Mucosa of descending colon (tissue), 3 donors: ENCODE results near the gene FMN1. TPM values are rescaled to one million over a fixed set of nuclear protein-coding genes. Genes with fewer than 3 reads are reported as not detected.
"Not testable (repeated sequence)": the region's sequence is repeated elsewhere in the genome, so short reads cannot be mapped to it uniquely, and the experiment has no call there.

ENCODE experiments used
- ATAC-seq: fragments of 200-7000 bp; cut with Tn5 transposase; one replicate; pipeline ENCODE4 v1.9.1; 2020; ENCODE audit warnings: mild to moderate bottlenecking, moderate library complexity
- DNase-seq, 3 donors: peaks; one replicate each; pipeline ENCODE4 v3.0.0-alpha.2; 2020
- H3K36me3 ChIP-seq: fragments of 200-600 bp; one replicate; pipeline ENCODE4 v1.8.0; 2021; ENCODE audit warnings: low read depth, mild to moderate bottlenecking
- H3K4me1 ChIP-seq: fragments of 200-600 bp; one replicate; pipeline ENCODE4 v1.8.0; 2021; ENCODE audit warnings: low read depth, mild to moderate bottlenecking
- H3K4me3 ChIP-seq: fragments of 200-600 bp; one replicate; pipeline ENCODE4 v1.8.0; 2021; ENCODE audit warnings: mild to moderate bottlenecking
- H3K9me3 ChIP-seq: fragments of 200-600 bp; one replicate; pipeline ENCODE4 v1.8.0; 2021; ENCODE audit warnings: mild to moderate bottlenecking
- intact Hi-C, 2 donors: fragments of 100-400 bp; cut with DNase I in 1 of 2; cut with micrococcal nuclease in 1 of 2; formaldehyde crosslinking; loops; one replicate each; pipeline versions ENCODE4 v1.11.0 to v1.11.1; 2022; cut with DNase I, micrococcal nuclease
- total RNA-seq, 3 donors: library from RNA; stranded (reverse); fragmentation: NEBNext Ultra II Directional in 2 of 3; extraction: Animal tissue kit (Norgen Biotek cat#: 25700) in 2 of 3; gene quantifications; one replicate each; pipeline versions ENCODE4 v1.2.1 to v1.2.4, GENCODE V29; 2021 to 2023
- TF ChIP-seq, protein P1 (sequence below): fragments of 200-600 bp; IDR thresholded peaks from one replicate; pipeline ENCODE4 v1.8.0; 2022; ENCODE audit warnings: antibody characterized with exemption, mild to moderate bottlenecking
- donor health status: DM: no; HTN: no; CAD: no; lungs with moderate emphysema.
- donor health status: DM: no; HTN: no; CAD: no.
- donor health status: DM: no; HTN: yes; CAD: no.

FMN1 gene
- total RNA-seq, 3 donors from 2014 or later = 30.8 to 65.1 (median 43.4) TPM

GRCh38 chr15:32852771-32853170 lies 341.7 kb downstream of the FMN1 start:
- intact Hi-C loops = no loop called here
- TF ChIP-seq, protein P1, sequence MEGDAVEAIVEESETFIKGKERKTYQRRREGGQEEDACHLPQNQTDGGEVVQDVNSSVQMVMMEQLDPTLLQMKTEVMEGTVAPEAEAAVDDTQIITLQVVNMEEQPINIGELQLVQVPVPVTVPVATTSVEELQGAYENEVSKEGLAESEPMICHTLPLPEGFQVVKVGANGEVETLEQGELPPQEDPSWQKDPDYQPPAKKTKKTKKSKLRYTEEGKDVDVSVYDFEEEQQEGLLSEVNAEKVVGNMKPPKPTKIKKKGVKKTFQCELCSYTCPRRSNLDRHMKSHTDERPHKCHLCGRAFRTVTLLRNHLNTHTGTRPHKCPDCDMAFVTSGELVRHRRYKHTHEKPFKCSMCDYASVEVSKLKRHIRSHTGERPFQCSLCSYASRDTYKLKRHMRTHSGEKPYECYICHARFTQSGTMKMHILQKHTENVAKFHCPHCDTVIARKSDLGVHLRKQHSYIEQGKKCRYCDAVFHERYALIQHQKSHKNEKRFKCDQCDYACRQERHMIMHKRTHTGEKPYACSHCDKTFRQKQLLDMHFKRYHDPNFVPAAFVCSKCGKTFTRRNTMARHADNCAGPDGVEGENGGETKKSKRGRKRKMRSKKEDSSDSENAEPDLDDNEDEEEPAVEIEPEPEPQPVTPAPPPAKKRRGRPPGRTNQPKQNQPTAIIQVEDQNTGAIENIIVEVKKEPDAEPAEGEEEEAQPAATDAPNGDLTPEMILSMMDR = no peak
- H3K4me3 ChIP-seq = no peak overlapping the region
- H3K36me3 ChIP-seq = no peaks in the 10 kb centered on the region
- no peaks in the 10 kb centered on the region for H3K9me3 ChIP-seq
- H3K4me1 ChIP-seq = no peaks in the 10 kb centered on the region
- no peak for DNase-seq
- ATAC-seq = no peak

DNA sequence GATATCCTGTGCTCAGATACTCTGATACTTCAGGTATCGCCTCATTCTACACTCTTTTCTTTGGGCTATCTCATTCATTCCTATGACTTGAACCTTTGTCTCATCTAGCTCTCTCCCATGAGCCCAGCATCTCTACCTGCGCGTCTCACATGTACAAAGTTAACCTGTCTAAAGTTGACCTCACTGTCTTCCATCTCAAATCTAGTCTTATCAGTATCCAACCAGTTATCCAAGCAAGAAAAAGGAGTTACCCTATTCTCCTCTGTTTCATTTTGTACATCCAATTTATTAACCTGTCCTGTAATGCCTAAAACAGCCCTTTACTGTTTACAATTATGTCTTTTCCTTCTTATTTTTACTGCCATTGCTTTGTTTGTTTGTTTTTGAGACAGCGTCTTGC lies 342.5 kb downstream of the FMN1 start:
- no peaks in the 10 kb centered on the region for H3K9me3 ChIP-seq
- intact Hi-C loops = no loop called here
- no peak overlapping the region for H3K4me3 ChIP-seq
- TF ChIP-seq, protein P1 = no peak
- DNase-seq (no peak), ATAC-seq (no peak)
- H3K36me3 ChIP-seq = no peaks in the 10 kb centered on the region
- H3K4me1 ChIP-seq = no peaks in the 10 kb centered on the region

DNA sequence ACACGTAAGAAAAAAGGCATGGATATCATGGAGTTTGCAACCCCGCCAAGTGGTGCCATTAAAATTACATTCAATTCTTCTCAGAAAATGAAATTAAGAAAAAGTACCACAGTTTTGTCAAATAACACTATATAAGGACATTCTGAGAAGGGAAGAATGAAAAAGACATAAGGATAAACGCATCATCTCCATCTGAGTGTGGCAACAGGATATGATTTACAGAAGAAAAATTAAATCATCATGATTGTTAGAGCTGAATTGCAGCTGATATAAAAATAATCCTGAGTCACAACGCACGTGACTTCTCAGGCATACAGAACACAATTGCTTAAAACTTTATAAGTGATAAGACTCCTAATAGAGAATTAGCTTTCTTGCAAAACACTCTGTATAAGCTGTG lies 342.9 kb downstream of the FMN1 start:
- no peaks in the 10 kb centered on the region for H3K36me3 ChIP-seq
- TF ChIP-seq, protein P1 = no peak
- ATAC-seq (no peak), DNase-seq (no peak)
- no peaks in the 10 kb centered on the region for H3K4me1 ChIP-seq
- H3K9me3 ChIP-seq = no peaks in the 10 kb centered on the region
- H3K4me3 ChIP-seq = no peak overlapping the region
- intact Hi-C loops = no loop called here

- no peak overlapping the region for H3K4me3 ChIP-seq
- no peaks in the 10 kb centered on the region for H3K36me3 ChIP-seq
- DNase-seq = no peak
- no peaks in the 10 kb centered on the region for H3K9me3 ChIP-seq
- intact Hi-C loops = loop anchor here in 1 of 2 donors (10.0 kb wide), 1 partner anchor 95 kb away; no protein-coding TSS in a partner anchor
- H3K4me1 ChIP-seq = no peaks in the 10 kb centered on the region
- TF ChIP-seq, protein P1 = no peak
- no peak for ATAC-seq
These were observed 344.5 kb downstream of the FMN1 start for GRCh38 chr15:32849769-32850668.

GRCh38 chr15:32846671-32847070 lies 347.8 kb downstream of the FMN1 start:
- DNase-seq, ATAC-seq, H3K9me3 ChIP-seq, H3K4me3 ChIP-seq, H3K4me1 ChIP-seq, H3K36me3 ChIP-seq: not testable (repeated sequence)
- intact Hi-C loops = loop anchor here in 1 of 2 donors (10.0 kb wide), 1 partner anchor 98 kb away; no protein-coding TSS in a partner anchor

- H3K4me1 ChIP-seq = no peaks in the 10 kb centered on the region
- TF ChIP-seq, protein P1 = no peak
- intact Hi-C loops = loop anchor here (5.0 to 10.0 kb wide), 2 partner anchors 101 to 187 kb away; no protein-coding TSS in a partner anchor
- no peaks in the 10 kb centered on the region for H3K9me3 ChIP-seq
- no peak for ATAC-seq
- no peaks in the 10 kb centered on the region for H3K36me3 ChIP-seq
- H3K4me3 ChIP-seq = no peak overlapping the region
- DNase-seq = no peak
These were observed 350.3 kb downstream of the FMN1 start for GRCh38 chr15:32844118-32844711.
